Measurements from ENCODE around the gene TMEM175.
"Not testable (repeated sequence)": the region's sequence is repeated elsewhere in the genome, so short reads cannot be mapped to it uniquely, and the experiment has no call there.

TMEM175 gene

DNA sequence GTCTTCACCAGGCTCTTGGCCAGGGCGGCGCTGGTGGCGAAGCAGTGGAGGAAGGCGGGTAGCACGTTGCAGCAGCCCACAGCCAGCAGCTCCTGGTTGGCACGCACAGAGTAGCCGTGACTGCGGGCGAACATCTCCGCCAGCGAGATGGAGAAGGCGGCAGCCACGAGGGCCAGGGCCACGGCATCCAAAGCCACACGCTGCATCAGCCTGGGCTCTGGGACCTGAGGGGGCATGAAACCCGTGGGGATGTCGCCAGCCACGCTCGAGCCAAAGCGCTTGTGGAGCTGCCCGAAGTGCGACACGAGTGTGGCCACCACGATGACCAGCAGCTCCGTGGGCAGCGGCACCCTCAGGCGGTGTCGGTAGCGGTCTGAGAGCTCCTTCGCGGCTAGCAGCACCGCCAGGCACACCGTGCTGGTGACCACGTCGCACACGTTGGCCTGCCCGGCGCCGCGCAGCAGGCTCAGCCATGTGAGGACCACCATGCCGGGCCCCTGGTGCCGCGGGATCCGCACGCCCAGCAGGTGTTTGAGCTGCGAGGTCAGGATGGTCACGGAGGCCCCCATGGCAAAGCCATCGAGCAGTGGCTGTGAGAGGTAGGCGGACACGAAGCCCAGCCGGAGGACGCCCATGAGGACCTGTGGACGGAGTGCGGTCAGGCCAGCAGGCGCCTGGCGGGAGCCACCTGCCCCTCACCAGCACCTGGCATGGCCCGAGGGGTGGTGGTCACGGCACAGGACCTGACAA, 57.6 kb downstream of the TMEM175 start:
- DNase-seq (ENCODE audit: low spot score): no peak

- no peak for DNase-seq (ENCODE audit: low spot score)
Observed at GRCh38 chr4:990746-991367, 58.6 kb downstream of the TMEM175 start.

DNA sequence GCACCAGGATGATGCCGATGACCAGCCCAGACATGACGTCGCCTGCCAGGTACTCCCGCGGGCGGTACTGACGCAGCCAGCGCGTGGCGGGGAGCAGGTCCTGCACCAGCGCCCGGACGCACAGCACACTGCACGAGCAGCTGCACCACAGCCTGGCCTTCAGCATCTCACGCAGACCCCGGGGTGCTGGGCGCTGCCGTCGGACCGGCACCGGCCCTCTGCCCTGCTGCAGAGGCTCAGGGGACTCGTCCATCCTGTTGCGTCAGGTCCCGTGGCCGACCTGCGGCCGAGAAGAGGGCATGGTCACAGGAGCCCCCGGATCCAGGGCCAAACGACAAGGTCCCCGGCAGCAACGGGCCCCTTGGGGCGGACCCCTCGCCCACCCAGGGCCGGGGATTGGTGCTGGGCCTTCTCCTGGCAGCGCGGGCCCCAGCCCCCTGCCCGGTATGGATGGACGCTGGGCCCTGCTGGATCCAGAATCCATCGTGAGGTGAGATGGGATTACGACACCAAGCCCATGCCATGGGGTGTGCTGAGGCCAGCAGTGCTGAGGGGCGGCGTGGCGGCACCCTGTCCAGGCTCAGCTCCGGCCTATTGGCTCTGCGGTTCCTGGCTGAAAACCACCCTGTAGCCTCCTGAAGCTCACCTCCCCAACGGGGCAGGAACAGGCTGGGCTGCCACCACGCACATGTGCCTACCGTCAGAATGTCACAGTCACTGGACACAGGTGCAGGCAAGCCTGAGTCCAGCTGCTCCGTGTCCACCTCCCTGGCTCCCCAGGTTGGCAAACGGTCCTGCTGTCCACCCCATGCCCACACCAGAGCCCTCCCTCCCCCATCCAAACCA, 59.4 kb downstream of the TMEM175 start:
- DNase-seq (ENCODE audit: low spot score): no peak

DNA sequence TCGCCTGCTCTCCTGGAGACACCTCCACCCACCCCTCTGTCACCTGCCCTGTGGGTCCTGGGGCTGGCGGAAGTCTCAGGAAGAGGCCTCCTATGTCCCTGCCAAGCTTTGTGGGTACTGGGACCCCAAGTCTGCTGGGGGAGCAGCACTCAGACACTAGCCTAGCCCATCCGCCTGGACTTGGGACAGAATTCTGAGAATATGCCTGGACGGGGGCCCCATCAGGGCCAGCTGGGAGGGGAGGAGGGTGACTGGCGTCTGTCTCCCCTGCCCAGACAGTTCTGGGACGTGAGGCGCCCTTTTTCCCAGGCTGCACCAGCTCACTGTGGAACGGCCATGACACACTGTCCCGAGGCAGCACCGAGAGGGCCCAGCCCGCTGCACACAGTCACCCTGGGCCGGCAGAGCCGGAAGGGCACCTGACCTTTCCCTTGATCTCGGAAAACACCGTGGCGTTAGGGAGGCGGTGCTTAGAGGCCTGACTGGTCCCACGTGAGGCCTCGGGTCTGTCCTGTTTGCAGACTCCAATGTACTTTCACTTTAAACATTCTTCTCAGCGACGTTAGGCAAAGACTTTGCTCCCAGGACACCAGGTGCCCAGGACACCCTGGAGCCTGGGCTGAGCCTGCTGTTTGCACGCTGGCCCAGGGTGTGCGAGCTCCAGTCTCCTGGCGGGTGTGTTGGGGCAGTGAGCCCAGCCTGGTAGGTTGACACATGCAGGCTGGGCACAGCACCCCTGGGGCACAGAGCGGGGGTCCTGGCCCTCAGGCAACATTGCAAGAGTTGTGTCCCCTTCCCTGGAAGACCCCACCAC, 60.2 kb downstream of the TMEM175 start:
- no peak for DNase-seq (ENCODE audit: low spot score)

DNA sequence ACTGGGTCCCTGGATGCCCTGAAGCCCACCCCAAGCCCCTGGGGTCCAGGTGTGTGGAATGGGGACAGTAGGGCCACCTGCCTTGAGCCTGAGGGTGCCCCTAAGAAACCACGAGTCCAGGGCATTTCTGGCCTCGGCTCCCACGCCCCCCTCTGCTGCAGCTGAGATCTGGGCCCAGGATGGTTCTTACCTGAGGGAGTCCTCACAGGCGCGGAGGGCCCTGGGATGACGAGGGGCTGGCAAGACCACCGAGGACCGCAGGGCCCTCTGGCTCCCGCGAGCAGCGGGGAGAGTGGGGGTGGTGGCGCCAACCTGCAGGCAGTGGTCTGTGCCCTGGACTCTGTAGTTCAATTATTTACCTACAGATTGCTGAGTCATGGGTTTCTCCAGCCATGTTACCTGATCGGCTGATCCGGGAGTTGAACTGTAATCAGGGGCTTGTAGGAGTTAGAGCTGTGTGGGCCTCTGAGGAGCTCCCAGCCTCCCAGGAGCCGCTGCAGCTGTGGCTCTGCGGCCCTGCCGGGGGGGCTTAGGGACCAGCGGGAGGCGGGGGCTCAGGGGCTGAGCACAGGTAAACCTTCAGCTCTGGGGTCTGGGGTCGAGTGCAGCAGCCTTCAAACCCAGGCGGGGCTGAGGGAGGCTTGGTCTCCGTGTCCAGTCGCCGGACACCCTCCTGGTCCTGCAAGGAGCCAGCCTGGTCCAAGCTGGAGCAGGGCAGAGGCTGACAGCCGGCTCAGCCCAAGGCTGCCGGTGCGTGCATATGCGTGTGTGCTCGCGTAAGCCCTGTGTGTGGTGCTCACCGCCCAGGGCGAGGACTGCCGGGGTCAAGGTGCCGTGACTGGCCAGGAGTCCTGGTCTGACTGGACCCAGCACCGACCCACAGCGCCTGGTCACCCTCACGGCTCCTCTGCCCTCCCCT, 61.1 kb downstream of the TMEM175 start, which contains the start of gene SLC26A1:
Gene SLC26A1, minus strand, starts transcription at position 294 of the 919 bp plus-strand sequence. CDS start 1,701 bp downstream, outside the sequence.
- no peak for DNase-seq (ENCODE audit: low spot score)

DNA sequence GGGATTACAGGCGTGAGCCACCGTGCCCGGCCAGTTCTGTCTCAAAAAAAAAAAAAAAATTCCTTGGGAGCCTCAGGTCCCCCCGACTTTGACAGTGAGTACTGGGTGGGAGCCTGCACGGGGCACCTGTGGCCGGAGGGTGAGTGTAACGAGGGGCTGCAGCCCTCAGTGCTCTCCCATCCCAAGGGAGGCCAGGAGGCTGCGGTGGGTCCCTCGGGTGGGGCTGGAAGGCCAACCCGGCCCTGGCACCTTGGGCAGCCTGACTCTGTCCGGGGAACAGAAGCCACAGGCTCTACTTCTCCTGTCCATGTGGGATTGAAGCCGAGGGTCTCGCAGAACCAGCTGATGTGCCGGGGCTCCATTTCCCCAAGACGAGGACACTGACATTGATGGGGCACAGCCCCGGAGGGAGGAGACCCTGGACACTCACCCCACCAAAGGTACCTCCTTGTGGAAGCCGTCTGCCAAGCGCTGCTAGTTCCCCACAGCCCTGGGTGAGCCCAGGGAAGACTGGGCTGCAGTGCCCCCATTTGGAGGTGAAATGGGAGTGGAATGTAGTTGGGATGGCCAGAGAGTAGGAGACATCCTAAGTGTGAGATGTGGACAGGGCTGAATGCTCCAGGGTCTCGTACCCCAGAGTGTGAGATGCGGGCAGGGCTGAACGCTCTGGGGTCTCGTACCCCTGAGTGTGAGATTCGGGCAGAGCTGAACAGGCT, 63.2 kb downstream of the TMEM175 start:
- DNase-seq (ENCODE audit: low spot score): no peak

DNA sequence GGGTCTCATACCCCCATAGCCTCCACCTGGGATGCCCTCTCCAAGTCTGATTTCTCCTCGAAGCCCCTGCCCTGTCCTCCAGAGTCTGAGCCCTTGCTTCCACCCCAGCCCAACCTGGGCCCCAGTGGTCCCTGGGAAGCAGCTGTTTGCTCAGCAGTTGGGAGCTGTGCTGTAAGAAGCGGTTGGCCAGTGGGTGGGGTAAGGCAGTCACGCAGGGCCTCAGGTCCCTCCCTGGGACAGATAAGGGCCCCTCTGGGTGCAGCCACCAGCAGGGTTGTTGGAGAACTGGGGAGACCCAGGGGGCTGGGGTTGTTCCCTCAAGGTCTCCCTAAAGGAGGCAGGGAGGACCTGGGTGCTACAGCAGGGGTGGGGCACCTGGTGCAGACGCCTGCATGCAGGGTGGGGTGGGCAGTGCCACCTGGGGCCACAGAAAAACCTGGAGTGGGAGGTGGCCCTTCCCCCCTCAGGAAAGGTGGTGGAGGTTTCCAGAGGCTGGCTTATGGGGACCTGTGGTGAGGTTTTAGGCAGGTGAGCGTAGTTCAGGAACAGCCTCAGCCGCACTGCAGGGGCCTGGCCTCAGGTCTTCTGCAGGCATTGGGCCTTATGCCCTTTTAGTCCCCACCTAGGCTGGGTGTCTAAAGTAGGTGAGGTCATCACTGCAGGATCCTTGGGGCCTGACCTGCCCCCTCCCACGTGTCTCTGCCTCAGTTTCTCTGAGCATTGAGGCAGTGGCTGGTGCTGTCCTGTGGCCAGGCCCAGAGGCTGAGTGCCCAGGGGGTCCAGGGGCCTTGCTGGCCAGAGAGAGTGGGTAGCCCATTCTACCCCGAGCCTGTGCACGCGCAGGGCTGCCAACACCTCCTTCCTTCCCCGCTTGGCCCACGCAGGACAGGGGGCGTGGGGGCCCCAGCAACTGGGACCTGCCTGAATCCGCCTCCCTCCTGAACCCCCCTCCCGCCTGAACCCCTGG, 64.1 kb downstream of the TMEM175 start:
- no peak for DNase-seq (ENCODE audit: low spot score)

GRCh38 chr4:996997-997374, 64.7 kb downstream of the TMEM175 start:
- no peak for DNase-seq (ENCODE audit: low spot score)

GRCh38 chr4:997375-998071, 65.3 kb downstream of the TMEM175 start:
- DNase-seq (ENCODE audit: low spot score): no peak

GRCh38 chr4:998096-998691, 65.9 kb downstream of the TMEM175 start:
- DNase-seq (ENCODE audit: low spot score): no peak

- DNase-seq (ENCODE audit: low spot score): not testable (repeated sequence)
Observed at GRCh38 chr4:999240-999863, 67.1 kb downstream of the TMEM175 start.

DNA sequence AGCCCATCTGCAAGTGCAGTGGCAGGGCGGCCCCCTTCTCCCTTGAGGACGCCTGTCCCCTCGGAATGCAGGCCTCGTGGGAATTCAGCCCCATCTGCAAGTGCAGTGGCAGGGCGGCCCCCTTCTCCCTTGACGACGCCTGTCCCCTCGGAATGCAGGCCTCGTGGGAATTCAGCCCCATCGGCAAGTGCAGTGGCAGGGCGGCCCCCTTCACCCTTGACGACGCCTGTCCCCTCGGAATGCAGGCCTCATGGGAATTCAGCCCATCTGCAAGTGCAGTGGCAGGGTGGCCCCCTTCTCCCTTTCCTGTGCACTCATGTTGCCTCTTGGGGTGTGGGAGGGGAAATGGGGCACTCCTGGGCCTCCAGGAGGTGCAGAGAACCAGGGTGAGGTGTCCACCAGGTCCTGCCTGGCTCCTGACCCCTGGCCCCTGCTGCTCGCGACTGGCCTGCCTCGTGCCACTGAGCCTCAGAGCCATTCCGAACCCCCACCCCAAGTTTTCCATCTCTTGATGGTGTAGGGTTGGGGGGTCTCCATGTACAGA, 67.7 kb downstream of the TMEM175 start:
- DNase-seq (ENCODE audit: low spot score): no peak

DNA sequence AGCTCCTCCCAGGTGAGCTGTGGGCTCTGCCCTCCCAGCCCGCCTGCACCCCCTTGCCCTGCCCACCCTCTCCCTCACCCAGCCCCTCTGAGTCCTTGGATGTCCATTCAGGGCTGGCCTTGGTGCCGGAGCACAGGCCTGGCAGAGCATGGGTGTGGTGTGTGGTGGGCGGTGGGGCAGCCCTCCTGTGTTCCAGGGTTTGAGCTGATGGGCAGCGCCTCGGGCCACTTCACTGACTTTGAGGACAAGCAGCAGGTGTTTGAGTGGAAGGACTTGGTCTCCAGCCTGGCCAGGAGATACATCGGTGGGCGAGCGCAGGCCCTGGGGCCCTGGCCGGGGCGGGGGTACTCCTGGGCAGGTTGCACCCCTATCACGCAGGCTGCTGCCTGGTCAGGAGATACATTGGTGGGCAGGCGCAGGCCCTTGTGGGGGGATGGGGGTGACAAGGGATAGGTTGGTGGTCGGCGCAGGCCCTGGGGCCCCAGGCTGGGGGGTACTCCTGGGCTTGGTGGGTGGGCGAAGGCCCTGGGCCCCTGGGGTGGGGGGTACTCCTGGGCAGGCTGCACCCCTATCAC, 68.5 kb downstream of the TMEM175 start:
- no peak for DNase-seq (ENCODE audit: low spot score)

- DNase-seq (ENCODE audit: low spot score): no peak
Observed at GRCh38 chr4:1001561-1002130, 69.4 kb downstream of the TMEM175 start.

DNA sequence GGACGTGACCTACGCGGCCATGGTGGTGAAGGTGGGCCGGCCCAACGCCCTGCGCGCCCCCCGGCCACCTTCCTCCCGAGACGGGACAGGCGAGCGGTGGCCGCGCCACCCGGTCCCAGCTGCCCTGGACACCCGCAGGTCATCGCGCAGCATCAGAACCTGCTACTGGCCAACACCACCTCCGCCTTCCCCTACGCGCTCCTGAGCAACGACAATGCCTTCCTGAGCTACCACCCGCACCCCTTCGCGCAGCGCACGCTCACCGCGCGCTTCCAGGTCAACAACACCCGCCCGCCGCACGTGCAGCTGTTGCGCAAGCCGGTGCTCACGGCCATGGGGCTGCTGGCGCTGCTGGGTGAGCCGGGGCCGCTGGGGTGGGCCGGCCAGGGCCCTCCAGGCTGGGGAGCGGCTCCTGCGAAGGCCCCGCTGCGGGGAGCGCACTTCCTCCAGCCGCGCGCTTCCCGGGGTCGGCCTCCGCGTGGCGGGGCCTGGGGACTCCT, 69.9 kb downstream of the TMEM175 start:
- DNase-seq (ENCODE audit: low spot score): no peak

DNA sequence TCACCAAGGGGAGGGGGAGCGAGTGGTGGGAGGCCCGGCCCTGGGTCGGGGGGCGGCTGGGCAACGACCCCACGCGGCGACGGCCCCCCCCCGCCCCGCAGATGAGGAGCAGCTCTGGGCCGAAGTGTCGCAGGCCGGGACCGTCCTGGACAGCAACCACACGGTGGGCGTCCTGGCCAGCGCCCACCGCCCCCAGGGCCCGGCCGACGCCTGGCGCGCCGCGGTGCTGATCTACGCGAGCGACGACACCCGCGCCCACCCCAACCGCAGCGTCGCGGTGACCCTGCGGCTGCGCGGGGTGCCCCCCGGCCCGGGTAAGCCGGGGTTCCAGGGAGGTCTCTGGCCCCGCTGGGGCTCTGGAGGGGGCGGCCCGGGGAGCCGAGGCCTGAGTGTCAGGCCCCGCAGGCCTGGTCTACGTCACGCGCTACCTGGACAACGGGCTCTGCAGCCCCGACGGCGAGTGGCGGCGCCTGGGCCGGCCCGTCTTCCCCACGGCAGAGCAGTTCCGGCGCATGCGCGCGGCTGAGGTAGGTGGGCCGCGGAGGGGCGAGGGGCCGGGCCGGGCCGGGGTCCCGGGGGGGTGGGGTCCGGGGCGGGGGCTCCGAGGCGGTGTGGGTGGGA, 70.5 kb downstream of the TMEM175 start:
- no peak for DNase-seq (ENCODE audit: low spot score)
